GM12865 (cell line): ENCODE data around the gene WNK2.
"Not testable (repeated sequence)": the region's sequence is repeated elsewhere in the genome, so short reads cannot be mapped to it uniquely, and the experiment has no call there.

Experiments
- DNase-seq: peaks from one replicate; pipeline ENCODE4 v3.0.0; 2010; ENCODE audit warnings: low read depth
- H3K4me3 ChIP-seq: 2 replicates; pipeline ENCODE4 v1.5.1; 2011; ENCODE audit warnings: mild to moderate bottlenecking, low read depth, low read length, control low read depth
- TF ChIP-seq, protein P1 (sequence below): IDR thresholded peaks from 2 replicates; pipeline ENCODE4 v1.5.1; 2011; ENCODE audit warnings: low read length, control low read depth, low read depth, inconsistent platforms; ENCODE audit not compliant: insufficient read depth; ENCODE audit errors: missing control alignments

WNK2 gene

DNA sequence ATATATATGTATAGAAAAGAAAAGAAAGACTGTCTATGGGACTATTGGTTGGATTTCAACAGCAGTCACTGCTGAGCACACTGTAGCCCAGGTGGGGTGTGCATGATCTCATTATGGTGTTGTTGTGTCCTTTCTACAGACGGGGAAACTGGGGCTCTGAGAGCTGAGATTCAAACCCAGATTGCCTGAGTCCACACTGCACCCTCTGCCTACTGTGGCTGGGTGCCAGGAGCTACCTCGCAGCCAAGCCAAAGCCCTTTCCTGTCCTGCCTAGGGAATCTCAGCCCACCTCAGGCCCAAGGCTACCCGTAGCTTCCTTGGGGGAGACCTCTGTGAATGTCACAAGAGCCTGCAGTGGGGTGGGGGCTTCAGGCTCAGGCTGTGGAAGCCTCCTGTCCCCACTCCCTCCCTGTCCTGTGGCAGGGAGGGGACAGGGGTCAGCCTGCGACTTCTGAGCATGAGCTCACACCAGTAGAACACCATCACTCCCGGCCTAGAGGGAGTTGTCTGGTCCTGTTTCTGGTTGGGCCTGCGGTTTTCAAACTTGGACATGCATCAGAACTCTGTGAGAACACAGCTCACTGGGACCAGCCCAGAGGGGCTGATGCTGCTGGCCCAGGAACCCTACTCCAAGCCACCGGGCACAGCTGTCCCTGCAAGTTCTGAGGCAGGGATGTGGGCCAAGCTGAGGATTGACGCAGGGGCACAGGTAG is 42.0 kb upstream of the WNK2 start:
- TF ChIP-seq, protein P1, sequence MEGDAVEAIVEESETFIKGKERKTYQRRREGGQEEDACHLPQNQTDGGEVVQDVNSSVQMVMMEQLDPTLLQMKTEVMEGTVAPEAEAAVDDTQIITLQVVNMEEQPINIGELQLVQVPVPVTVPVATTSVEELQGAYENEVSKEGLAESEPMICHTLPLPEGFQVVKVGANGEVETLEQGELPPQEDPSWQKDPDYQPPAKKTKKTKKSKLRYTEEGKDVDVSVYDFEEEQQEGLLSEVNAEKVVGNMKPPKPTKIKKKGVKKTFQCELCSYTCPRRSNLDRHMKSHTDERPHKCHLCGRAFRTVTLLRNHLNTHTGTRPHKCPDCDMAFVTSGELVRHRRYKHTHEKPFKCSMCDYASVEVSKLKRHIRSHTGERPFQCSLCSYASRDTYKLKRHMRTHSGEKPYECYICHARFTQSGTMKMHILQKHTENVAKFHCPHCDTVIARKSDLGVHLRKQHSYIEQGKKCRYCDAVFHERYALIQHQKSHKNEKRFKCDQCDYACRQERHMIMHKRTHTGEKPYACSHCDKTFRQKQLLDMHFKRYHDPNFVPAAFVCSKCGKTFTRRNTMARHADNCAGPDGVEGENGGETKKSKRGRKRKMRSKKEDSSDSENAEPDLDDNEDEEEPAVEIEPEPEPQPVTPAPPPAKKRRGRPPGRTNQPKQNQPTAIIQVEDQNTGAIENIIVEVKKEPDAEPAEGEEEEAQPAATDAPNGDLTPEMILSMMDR, result no peak
- H3K4me3 ChIP-seq, result no peak overlapping the region
- DNase-seq, result no peak

GRCh38 chr9:93143830-93144530 is 40.0 kb upstream of the WNK2 start:
- TF ChIP-seq, protein P1, result no peak
- H3K4me3 ChIP-seq, result no peak overlapping the region
- DNase-seq, result peak; percentile 41

DNA sequence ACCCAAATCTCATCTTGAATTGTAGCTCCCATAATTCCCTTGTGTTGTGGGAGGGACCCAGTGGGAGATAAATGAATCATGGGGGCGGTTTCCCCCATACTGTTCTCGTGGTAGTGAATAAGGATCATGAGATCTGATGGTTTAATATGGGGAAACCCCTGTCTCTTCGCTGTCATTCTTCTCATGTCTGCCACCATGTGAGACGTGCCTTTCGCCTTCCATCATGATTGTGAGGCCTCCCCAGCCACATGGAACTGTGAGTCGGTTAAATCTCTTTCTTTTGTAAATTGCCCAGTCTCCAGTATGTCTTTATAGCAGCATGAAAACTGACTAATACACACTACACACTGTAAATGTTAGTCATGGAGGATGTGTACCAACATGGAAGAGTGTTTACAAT is 37.2 kb upstream of the WNK2 start:
- DNase-seq, H3K4me3 ChIP-seq: not testable (repeated sequence)

- TF ChIP-seq, protein P1, result no peak
- no peak for DNase-seq
- H3K4me3 ChIP-seq, result no peak overlapping the region
Observed at GRCh38 chr9:93147632-93148031, 36.3 kb upstream of the WNK2 start.

DNA sequence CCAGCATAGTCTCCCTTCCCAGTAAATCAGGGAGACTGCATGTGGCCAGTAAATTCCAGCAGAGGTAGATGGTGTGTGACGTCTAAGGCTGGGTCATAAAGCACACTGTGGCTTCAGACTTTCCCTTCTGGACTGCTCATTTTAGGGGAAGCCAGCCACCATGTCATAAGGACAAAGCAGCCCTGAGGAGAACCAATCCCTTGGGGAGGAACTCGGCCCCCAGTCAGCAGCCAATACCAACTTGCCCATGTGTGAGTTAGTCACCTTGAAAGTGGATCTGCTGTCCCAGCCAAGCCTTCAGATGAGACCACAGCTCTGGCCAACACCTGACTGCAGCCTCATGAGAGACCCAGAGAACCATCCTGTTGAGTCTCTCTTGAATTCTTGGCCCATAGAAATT is 35.2 kb upstream of the WNK2 start:
- H3K4me3 ChIP-seq, result no peak overlapping the region
- TF ChIP-seq, protein P1, result no peak
- DNase-seq, result no peak

- TF ChIP-seq, protein P1, result no peak
- H3K4me3 ChIP-seq, result no peak overlapping the region
- no peak for DNase-seq
Observed at GRCh38 chr9:93149361-93149760, 34.6 kb upstream of the WNK2 start.

DNA sequence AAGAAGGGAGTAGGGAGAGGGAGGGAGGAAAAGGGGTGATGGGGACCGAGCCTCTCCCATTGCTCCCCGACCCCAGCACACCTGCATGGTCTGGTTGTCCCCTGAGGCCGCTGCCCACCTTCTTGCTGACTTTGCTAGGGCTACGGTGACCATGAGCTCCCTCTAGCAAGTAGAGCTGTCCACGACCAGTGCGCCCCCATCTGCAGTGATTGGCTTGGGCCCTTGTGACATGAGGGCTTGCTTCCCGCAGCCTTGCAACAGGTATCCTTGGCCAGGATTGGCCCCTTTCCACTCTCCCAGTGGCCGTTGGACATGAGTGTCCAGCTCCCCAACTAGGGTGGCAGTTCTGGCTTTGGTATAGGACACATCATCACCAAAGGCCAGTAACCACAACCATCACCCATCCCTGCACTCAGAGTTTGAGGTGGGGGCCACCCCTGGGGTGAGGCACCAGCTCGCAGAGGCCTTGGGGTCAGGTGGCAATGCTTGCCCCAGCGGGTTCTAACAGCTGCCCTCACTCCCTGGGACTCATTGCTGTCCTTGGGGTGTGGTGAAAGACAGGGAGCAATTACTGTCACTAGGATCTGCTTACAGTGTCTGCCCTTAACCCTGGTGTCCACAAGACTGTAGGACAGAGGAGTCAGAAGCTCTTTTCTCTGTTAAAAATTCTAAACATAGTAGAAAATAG is 32.7 kb upstream of the WNK2 start:
- TF ChIP-seq, protein P1, result no peak
- no peak overlapping the region for H3K4me3 ChIP-seq
- DNase-seq, result no peak
